Esophagus muscularis mucosa (tissue), 3 donors: Measurements from ENCODE around the gene MRGPRD.

ENCODE experiments used
- POLR2A ChIP-seq: fragments of 450-650 bp; IDR thresholded peaks from one replicate; pipeline ENCODE4 v1.6.1; 2017; ENCODE audit warnings: antibody characterized with exemption, moderate library complexity, mild to moderate bottlenecking, low read depth
- TF ChIP-seq, protein P1 (sequence below), 3 experiments: fragments of 200-600 bp in 2 of 3; fragments of 450-650 bp in 1 of 3; sonication (generic) in 2 of 3; IDR thresholded peaks; one replicate each; pipeline ENCODE4 v1.5.1; 2017 to 2019; ENCODE audit warnings: antibody characterized with exemption in 3 of 3, mild to moderate bottlenecking in 2 of 3, moderate library complexity in 1 of 3

- TF ChIP-seq POLR2A, result no peak
- TF ChIP-seq, protein P1, sequence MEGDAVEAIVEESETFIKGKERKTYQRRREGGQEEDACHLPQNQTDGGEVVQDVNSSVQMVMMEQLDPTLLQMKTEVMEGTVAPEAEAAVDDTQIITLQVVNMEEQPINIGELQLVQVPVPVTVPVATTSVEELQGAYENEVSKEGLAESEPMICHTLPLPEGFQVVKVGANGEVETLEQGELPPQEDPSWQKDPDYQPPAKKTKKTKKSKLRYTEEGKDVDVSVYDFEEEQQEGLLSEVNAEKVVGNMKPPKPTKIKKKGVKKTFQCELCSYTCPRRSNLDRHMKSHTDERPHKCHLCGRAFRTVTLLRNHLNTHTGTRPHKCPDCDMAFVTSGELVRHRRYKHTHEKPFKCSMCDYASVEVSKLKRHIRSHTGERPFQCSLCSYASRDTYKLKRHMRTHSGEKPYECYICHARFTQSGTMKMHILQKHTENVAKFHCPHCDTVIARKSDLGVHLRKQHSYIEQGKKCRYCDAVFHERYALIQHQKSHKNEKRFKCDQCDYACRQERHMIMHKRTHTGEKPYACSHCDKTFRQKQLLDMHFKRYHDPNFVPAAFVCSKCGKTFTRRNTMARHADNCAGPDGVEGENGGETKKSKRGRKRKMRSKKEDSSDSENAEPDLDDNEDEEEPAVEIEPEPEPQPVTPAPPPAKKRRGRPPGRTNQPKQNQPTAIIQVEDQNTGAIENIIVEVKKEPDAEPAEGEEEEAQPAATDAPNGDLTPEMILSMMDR (IDR thresholded peaks at IDR 0.05), result no peak
These were observed 25.8 kb downstream of the MRGPRD start for GRCh38 chr11:68954836-68955606.
